ENCODE data around the gene DENND1A.
"Not testable (repeated sequence)": the region's sequence is repeated elsewhere in the genome, so short reads cannot be mapped to it uniquely, and the experiment has no call there.

DENND1A gene

GRCh38 chr9:123823194-123823947 lies 106.6 kb downstream of the DENND1A start:
- no peak for TF ChIP-seq CTCF (IDR thresholded peaks at IDR 0.05; ENCODE audit: low read depth, low read length)
- H3K4me3 ChIP-seq (replicated peaks in 1 of 2; ENCODE audit: low read depth in 2 of 2, low read length in 2 of 2), result no peak overlapping the region
- no peak for DNase-seq (ENCODE audit: low read depth in 2 of 2)

DNA sequence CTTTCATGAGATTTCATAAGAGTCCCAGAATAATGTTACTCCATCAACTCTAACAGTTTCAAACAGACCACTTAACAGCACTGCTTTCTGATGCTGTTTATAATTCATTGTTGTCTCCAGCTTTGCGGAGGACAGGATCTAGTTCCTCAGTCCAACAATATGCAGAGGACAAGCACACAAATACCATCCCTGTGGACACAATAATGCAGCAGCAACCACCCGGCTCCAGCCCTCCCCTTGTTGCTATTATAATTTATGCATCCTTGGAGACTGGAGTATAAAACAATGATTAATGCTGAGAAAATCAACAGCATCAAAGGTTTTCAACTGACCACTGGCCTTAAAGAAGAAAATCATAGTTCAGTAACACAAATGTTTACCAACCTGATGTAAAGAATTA lies 108.3 kb downstream of the DENND1A start:
- no peak for TF ChIP-seq CTCF (IDR thresholded peaks at IDR 0.05; ENCODE audit: low read depth, low read length)
- no peak overlapping the region for H3K4me3 ChIP-seq (replicated peaks in 1 of 2; ENCODE audit: low read depth in 2 of 2, low read length in 2 of 2)
- no peak for DNase-seq (ENCODE audit: low read depth in 2 of 2)

GRCh38 chr9:123820139-123820538 lies 109.8 kb downstream of the DENND1A start:
- DNase-seq (ENCODE audit: low read depth in 2 of 2), result no peak
- H3K4me3 ChIP-seq (replicated peaks in 1 of 2; ENCODE audit: low read depth in 2 of 2, low read length in 2 of 2), result no peak overlapping the region
- no peak for TF ChIP-seq CTCF (IDR thresholded peaks at IDR 0.05; ENCODE audit: low read depth, low read length)

- DNase-seq (ENCODE audit: low read depth in 2 of 2), result no peak
- no peak overlapping the region for H3K4me3 ChIP-seq (replicated peaks in 1 of 2; ENCODE audit: low read depth in 2 of 2, low read length in 2 of 2)
- no peak for TF ChIP-seq CTCF (IDR thresholded peaks at IDR 0.05; ENCODE audit: low read depth, low read length)
Observed at GRCh38 chr9:123816817-123817472, 113.0 kb downstream of the DENND1A start.

GRCh38 chr9:123815856-123816255 lies 114.1 kb downstream of the DENND1A start:
- H3K4me3 ChIP-seq (replicated peaks in 1 of 2; ENCODE audit: low read depth in 2 of 2, low read length in 2 of 2); DNase-seq (ENCODE audit: low read depth in 2 of 2): not testable (repeated sequence)

- no peak for DNase-seq (ENCODE audit: low read depth in 2 of 2)
- no peak for TF ChIP-seq CTCF (IDR thresholded peaks at IDR 0.05; ENCODE audit: low read depth, low read length)
- no peak overlapping the region for H3K4me3 ChIP-seq (replicated peaks in 1 of 2; ENCODE audit: low read depth in 2 of 2, low read length in 2 of 2)
Observed at GRCh38 chr9:123814496-123814895, 115.4 kb downstream of the DENND1A start.

GRCh38 chr9:123812984-123813383 lies 116.9 kb downstream of the DENND1A start:
- no peak for DNase-seq (ENCODE audit: low read depth in 2 of 2)
- no peak for TF ChIP-seq CTCF (IDR thresholded peaks at IDR 0.05; ENCODE audit: low read depth, low read length)
- no peak overlapping the region for H3K4me3 ChIP-seq (replicated peaks in 1 of 2; ENCODE audit: low read depth in 2 of 2, low read length in 2 of 2)
